Ishikawa (cell line): ENCODE measurements around the gene H3-3A.

ENCODE experiments used
- CEBPB ChIP-seq: IDR thresholded peaks from 2 replicates; pipeline ENCODE4 v1.6.1; 2012
- CREB1 ChIP-seq: IDR thresholded peaks from 2 replicates; pipeline ENCODE4 v1.6.1; 2012; ENCODE audit warnings: low read depth
- EGR1 ChIP-seq: IDR thresholded peaks from 2 replicates; pipeline ENCODE4 v1.6.1; 2012
- EP300 ChIP-seq: IDR thresholded peaks from 2 replicates; pipeline ENCODE4 v1.6.1; 2012; ENCODE audit warnings: borderline replicate concordance
- FOXM1 ChIP-seq: IDR thresholded peaks from 2 replicates; pipeline ENCODE4 v1.6.1; 2012; ENCODE audit warnings: low read depth, borderline replicate concordance
- MAX ChIP-seq: IDR thresholded peaks from 2 replicates; pipeline ENCODE4 v1.6.1; 2012
- NFIC ChIP-seq: IDR thresholded peaks from 2 replicates; pipeline ENCODE4 v1.6.1; 2012
- RAD21 ChIP-seq: IDR thresholded peaks from 2 replicates; pipeline ENCODE4 v1.6.1; 2012; ENCODE audit warnings: low read depth
- REST ChIP-seq: IDR thresholded peaks from 2 replicates; pipeline ENCODE4 v1.6.1; 2012; ENCODE audit warnings: low read depth, mild to moderate bottlenecking
- TAF1 ChIP-seq: IDR thresholded peaks from 2 replicates; pipeline ENCODE4 v1.6.1; 2012; ENCODE audit warnings: low read depth, mild to moderate bottlenecking
- TCF12 ChIP-seq: IDR thresholded peaks from 2 replicates; pipeline ENCODE4 v1.6.1; 2012; ENCODE audit warnings: low read depth
- TEAD4 ChIP-seq: IDR thresholded peaks from 2 replicates; pipeline ENCODE4 v1.6.1; 2012
- USF1 ChIP-seq: IDR thresholded peaks from 2 replicates; pipeline ENCODE4 v1.6.1; 2012
- YY1 ChIP-seq: IDR thresholded peaks from 2 replicates; pipeline ENCODE4 v1.6.1; 2012; ENCODE audit warnings: low read depth
- ZBTB7A ChIP-seq: IDR thresholded peaks from 2 replicates; pipeline ENCODE4 v1.6.1; 2012; ENCODE audit warnings: low read depth

Gene H3-3A

GRCh38 chr1:226108935-226109828, 46.7 kb downstream of the H3-3A start:
- TF ChIP-seq EGR1, result peak; percentile 87
- TF ChIP-seq NFIC, result peak; percentile 19; the same call in 1 of the 2 replicates
- TF ChIP-seq CEBPB, result no peak
- no peak for TF ChIP-seq ZBTB7A

GRCh38 chr1:226109829-226110248, 47.3 kb downstream of the H3-3A start:
- no peak for TF ChIP-seq TAF1

- TF ChIP-seq TAF1 (peak; percentile 28; the same call in 1 of the 2 replicates), EGR1 (peak; percentile 95), EP300 (no peak), ZBTB7A (peak; percentile 75; the same call in 1 of the 2 replicates), YY1 (no peak)
Observed at GRCh38 chr1:226110249-226111097, 48.0 kb downstream of the H3-3A start.

GRCh38 chr1:226111098-226111882, 48.8 kb downstream of the H3-3A start:
- TF ChIP-seq YY1, result no peak
- TF ChIP-seq USF1, result no peak
- no peak for TF ChIP-seq EGR1
- TF ChIP-seq CEBPB, result no peak
- TF ChIP-seq REST, result no peak
- no peak for TF ChIP-seq MAX
- no peak for TF ChIP-seq FOXM1
- no peak for TF ChIP-seq RAD21

- TF ChIP-seq TAF1 (no peak), CREB1 (no peak), FOXM1 (no peak), CEBPB (no peak), EGR1 (no peak), USF1 (no peak), RAD21 (no peak), REST (no peak), NFIC (no peak), TCF12 (no peak), YY1 (no peak), ZBTB7A (no peak), MAX (no peak), EP300 (no peak)
Observed at GRCh38 chr1:226111883-226112261, 49.4 kb downstream of the H3-3A start.

GRCh38 chr1:226112626-226113025, 50.1 kb downstream of the H3-3A start:
- TF ChIP-seq FOXM1 (no peak), CEBPB (no peak), ZBTB7A (no peak), YY1 (no peak), TCF12 (no peak), REST (no peak), TEAD4 (no peak), EGR1 (no peak), USF1 (no peak), NFIC (no peak), TAF1 (no peak), MAX (no peak), CREB1 (no peak), EP300 (no peak), RAD21 (no peak; the same call in 1 of the 2 replicates)
